ENCODE data around the gene CSNK1D.

GRCh38 chr17:82255402-82255972 lies 18.0 kb downstream of the CSNK1D start:
- no peak for TF ChIP-seq GATA3 (IDR thresholded peaks at IDR 0.05; ENCODE audit: low read depth, low read length)
- TF ChIP-seq GATA2 (IDR thresholded peaks at IDR 0.05; ENCODE audit: low read depth, low read length), result no peak

Measured in SH-SY5Y (cell line).